GM18867 (cell line): ENCODE results near the gene PDE4B.

ENCODE experiments used
- ATAC-seq: cut with Tn5 transposase; IDR thresholded peaks from one replicate; pipeline ENCODE4 v1.9.1; 2021; ENCODE audit warnings: mild to moderate bottlenecking, moderate library complexity; ENCODE audit not compliant: unreplicated experiment

Gene PDE4B

GRCh38 chr1:65792669-65793358, at the start of gene PDE4B:
PDE4B (plus strand) TSS chr1:65792895.
- ATAC-seq: no peak

GRCh38 chr1:65744731-65745130, 48.0 kb upstream of the PDE4B start:
- no peak for ATAC-seq

GRCh38 chr1:65751961-65752360, 40.7 kb upstream of the PDE4B start:
- no peak for ATAC-seq

- ATAC-seq: no peak
These were observed 36.1 kb upstream of the PDE4B start for GRCh38 chr1:65756616-65757015.

GRCh38 chr1:65757531-65757930, 35.2 kb upstream of the PDE4B start:
- ATAC-seq: no peak

- ATAC-seq: no peak
These were observed 34.6 kb upstream of the PDE4B start for GRCh38 chr1:65758128-65758527.

GRCh38 chr1:65759516-65759915, 33.2 kb upstream of the PDE4B start:
- no peak for ATAC-seq

- peak; percentile 95 for ATAC-seq
These were observed 30.4 kb upstream of the PDE4B start for GRCh38 chr1:65762081-65762862.

- ATAC-seq: no peak
These were observed 28.6 kb upstream of the PDE4B start for GRCh38 chr1:65764052-65764451.

- ATAC-seq: no peak
These were observed 27.1 kb upstream of the PDE4B start for GRCh38 chr1:65765631-65766030.

- no peak for ATAC-seq
These were observed 23.1 kb upstream of the PDE4B start for GRCh38 chr1:65769636-65770035.

- no peak for ATAC-seq
These were observed 20.1 kb upstream of the PDE4B start for GRCh38 chr1:65772607-65773006.

GRCh38 chr1:65773391-65774123, 19.1 kb upstream of the PDE4B start:
- no peak for ATAC-seq

GRCh38 chr1:65788762-65789161, 3.9 kb upstream of the PDE4B start:
- ATAC-seq: no peak

GRCh38 chr1:65791396-65791795, 1.3 kb upstream of the PDE4B start:
- ATAC-seq: no peak

- ATAC-seq: no peak
These were observed 660 bp upstream of the PDE4B start for GRCh38 chr1:65791801-65792668.

- ATAC-seq: no peak
These were observed 651 bp downstream of the PDE4B start for GRCh38 chr1:65793359-65793732.

GRCh38 chr1:65795311-65795710, 2.6 kb downstream of the PDE4B start:
- no peak for ATAC-seq

- ATAC-seq: no peak
These were observed 6.9 kb downstream of the PDE4B start for GRCh38 chr1:65799601-65800000.

- ATAC-seq: no peak
These were observed 11.9 kb downstream of the PDE4B start for GRCh38 chr1:65804584-65804983.

GRCh38 chr1:65812065-65812464, 19.4 kb downstream of the PDE4B start:
- ATAC-seq: peak; percentile 98
